ENCODE measurements around the gene SNRNP200.

DNA sequence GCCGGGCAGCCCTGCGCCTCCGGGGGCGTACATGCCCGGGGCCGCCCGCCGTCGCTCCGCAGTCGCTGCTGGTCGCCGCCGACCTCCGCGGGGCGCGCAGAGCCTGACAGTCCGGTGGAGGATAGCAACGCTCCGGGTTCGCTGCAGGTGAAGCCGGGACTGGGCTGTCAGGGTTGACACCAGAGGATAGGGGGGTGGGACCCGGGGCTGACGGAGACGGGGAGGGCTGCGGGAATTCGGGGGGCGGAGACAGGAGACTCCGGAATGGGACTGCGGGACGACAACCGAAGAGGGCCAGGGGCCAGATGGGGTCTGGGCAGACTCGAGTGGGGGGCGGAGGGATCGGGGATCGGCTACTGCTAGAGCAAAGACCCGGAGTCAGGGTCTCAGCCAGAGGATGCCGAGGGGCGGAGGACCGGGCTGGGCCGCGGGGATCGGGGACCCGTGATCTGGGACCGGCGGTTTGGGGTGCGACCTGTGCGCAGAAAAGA is 40.0 kb downstream of the SNRNP200 start:
- TF ChIP-seq, protein P1, sequence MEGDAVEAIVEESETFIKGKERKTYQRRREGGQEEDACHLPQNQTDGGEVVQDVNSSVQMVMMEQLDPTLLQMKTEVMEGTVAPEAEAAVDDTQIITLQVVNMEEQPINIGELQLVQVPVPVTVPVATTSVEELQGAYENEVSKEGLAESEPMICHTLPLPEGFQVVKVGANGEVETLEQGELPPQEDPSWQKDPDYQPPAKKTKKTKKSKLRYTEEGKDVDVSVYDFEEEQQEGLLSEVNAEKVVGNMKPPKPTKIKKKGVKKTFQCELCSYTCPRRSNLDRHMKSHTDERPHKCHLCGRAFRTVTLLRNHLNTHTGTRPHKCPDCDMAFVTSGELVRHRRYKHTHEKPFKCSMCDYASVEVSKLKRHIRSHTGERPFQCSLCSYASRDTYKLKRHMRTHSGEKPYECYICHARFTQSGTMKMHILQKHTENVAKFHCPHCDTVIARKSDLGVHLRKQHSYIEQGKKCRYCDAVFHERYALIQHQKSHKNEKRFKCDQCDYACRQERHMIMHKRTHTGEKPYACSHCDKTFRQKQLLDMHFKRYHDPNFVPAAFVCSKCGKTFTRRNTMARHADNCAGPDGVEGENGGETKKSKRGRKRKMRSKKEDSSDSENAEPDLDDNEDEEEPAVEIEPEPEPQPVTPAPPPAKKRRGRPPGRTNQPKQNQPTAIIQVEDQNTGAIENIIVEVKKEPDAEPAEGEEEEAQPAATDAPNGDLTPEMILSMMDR (IDR thresholded peaks at IDR 0.05): no peak
- no peak for TF ChIP-seq POLR2A (IDR thresholded peaks at IDR 0.05)

Data from transverse colon (tissue), 3 donors.